T-cell (primary cell): ENCODE results near the gene CGB8. TPM values are rescaled to one million over a fixed set of nuclear protein-coding genes. Genes with fewer than 3 reads are reported as not detected.
A peak's percentile ranks its signal among the peaks of the same experiment; 100 is the strongest.
"Not testable (repeated sequence)": the region's sequence is repeated elsewhere in the genome, so short reads cannot be mapped to it uniquely, and the experiment has no call there.

Experiments used
- ATAC-seq, 4 experiments: fragments of 200-7000 bp in 3 of 4; fragments of 150-1000 bp in 1 of 4; cut with Tn5 transposase; replicated peaks in 1 of 4; 1 replicate in 3 of 4; 2 replicates in 1 of 4; pipeline ENCODE4 v1.10.0; 2021; ENCODE audit warnings: moderate library complexity in 3 of 4, mild to moderate bottlenecking in 2 of 4, moderate number of reproducible peaks in 1 of 4
- CTCF ChIA-PET, 2 donors: fragments of 300-600 bp; sonication (Branson Sonifier 250); formaldehyde crosslinking; loops; one replicate each; lab custom pipeline; 2022; ENCODE audit warnings: antibody characterized with exemption in 2 of 2; lab: Charles Lee
- POLR2A ChIA-PET, 2 donors: fragments of 300-600 bp; sonication (Branson Sonifier 250); formaldehyde crosslinking; loops; one replicate each; lab custom pipeline; 2022; ENCODE audit warnings: antibody characterized with exemption in 2 of 2; lab: Charles Lee
- DNase-seq, 35 experiments: peaks; one replicate each; pipeline versions ENCODE4 v3.0.0 to v3.0.0-alpha.2; 2013 to 2023
- H3K27ac ChIP-seq: one replicate; pipeline ENCODE4 v1.5.1; 2013; ENCODE audit warnings: low read length
- H3K27me3 ChIP-seq, 2 experiments: replicated peaks in 1 of 2; 1 replicate in 1 of 2; 2 replicates in 1 of 2; pipeline versions ENCODE4 v1.6.1 to v1.7.0; 2013; ENCODE audit warnings: low read length in 1 of 2, mixed read lengths in 1 of 2; ENCODE audit not compliant: control insufficient read depth in 2 of 2, insufficient read depth in 2 of 2; ENCODE audit errors: extremely low read depth in 1 of 2
- H3K36me3 ChIP-seq, 2 donors: 1 replicate in 1 of 2; 2 replicates in 1 of 2; pipeline versions ENCODE4 v1.6.1 to v1.7.0; 2013; ENCODE audit warnings: low read length in 1 of 2; ENCODE audit not compliant: control insufficient read depth in 2 of 2, insufficient read depth in 1 of 2; ENCODE audit errors: extremely low read depth in 1 of 2
- H3K4me1 ChIP-seq, 2 experiments: 1 replicate in 1 of 2; 2 replicates in 1 of 2; pipeline versions ENCODE4 v1.6.1 to v1.7.0; 2013; ENCODE audit warnings: low read length in 2 of 2, mixed read lengths in 1 of 2; ENCODE audit not compliant: insufficient read depth in 2 of 2, control insufficient read depth in 1 of 2; ENCODE audit errors: extremely low read depth in 1 of 2
- H3K4me3 ChIP-seq, 2 donors: 1 replicate in 1 of 2; 2 replicates in 1 of 2; pipeline versions ENCODE4 v1.5.1 to v1.7.0; 2013; ENCODE audit warnings: mild to moderate bottlenecking in 2 of 2, low read length in 1 of 2, moderate library complexity in 1 of 2; ENCODE audit not compliant: control insufficient read depth in 1 of 2; ENCODE audit errors: extremely low read depth in 1 of 2
- H3K9me3 ChIP-seq: 2 replicates; pipeline ENCODE4 v1.7.0; 2013
- H3K27ac Mint-ChIP-seq, 2 donors: one replicate each; pipeline ENCODE4 v1.8.0; 2020 to 2021; ENCODE audit warnings: mild to moderate bottlenecking in 2 of 2, mixed read lengths in 2 of 2
- H3K27me3 Mint-ChIP-seq, 2 donors: one replicate each; pipeline ENCODE4 v1.8.0; 2021 to 2022; ENCODE audit warnings: mixed read lengths in 2 of 2
- H3K36me3 Mint-ChIP-seq: one replicate; pipeline ENCODE4 v1.8.0; 2021; ENCODE audit warnings: mixed read lengths
- H3K4me1 Mint-ChIP-seq, 3 donors: one replicate each; pipeline ENCODE4 v1.8.0; 2020 to 2022; ENCODE audit warnings: mixed read lengths in 3 of 3, mild to moderate bottlenecking in 1 of 3
- H3K4me3 Mint-ChIP-seq, 3 donors: one replicate each; pipeline ENCODE4 v1.8.0; 2020 to 2022; ENCODE audit warnings: mild to moderate bottlenecking in 3 of 3, mixed read lengths in 3 of 3, moderate library complexity in 3 of 3
- H3K9me3 Mint-ChIP-seq, 3 donors: one replicate each; pipeline ENCODE4 v1.8.0; 2020 to 2022; ENCODE audit warnings: mixed read lengths in 3 of 3
- WGBS: methylation state at CpG from one replicate; pipeline ENCODE4 v1.1.5; 2013; ENCODE audit warnings: missing lambda C conversion rate; ENCODE audit not compliant: insufficient coverage; 5-methylcytosine and 5-hydroxymethylcytosine counted together
- total RNA-seq, 35 experiments: library from RNA in 6 of 35; stranded (reverse) in 6 of 35; fragments of 120-200 nt in 1 of 35; gene quantifications; one replicate each; pipeline versions ENCODE4 v1.2.1 to v1.2.4 and lab custom pipeline; 2013 to 2026

Gene CGB8
- total RNA-seq, 5 donors from 2014 or later (not counting 1 experiment from before 2014, with no cell fraction given): not detected

DNA sequence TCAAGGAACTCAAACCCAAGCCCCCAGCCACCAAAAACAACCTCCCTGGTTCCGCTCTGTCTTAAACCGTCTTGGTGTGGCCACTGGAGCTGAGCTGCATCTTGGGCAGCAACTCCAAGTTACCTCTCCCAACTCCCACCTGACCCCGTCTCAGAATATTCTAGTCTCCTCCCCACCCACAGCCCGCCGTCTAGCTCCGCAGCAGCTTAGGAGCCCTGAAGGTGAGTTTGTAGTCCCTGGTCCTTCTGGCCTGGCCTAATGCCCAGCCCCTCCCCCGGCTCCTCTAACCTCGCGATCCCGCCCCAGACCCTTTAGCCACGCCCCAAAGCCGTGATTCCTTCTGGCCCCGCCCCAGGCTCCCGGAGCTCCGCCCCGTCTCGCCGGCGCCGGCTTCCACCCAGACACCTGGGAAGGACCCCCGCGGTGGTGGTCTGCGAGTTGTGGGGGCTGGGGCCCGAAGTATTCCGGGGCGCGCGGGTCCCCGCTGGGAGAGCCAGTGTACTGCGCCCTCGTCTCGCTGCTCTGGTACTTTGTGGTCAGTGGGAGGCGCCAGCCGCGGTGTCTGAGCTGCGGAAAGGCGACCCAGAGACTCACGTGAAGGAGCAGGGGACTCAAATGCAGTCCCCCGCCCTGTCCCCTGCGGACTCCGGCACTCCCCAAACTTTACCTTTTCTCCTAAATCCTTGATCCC lies 29.5 kb downstream of the CGB8 start:
- 13% methylated on average over 38 of the region's 41 CpGs for WGBS
- peaks cover 7 to 33% of the 10 kb centered on the region in 2 experiments for H3K4me1 ChIP-seq
- Mint-ChIP-seq H3K4me1 (peaks cover 19 to 32% (median 25%) of the 10 kb centered on the region in 3 donors), H3K27ac (peak overlapping the region in 1 of 2 donors; percentile 25), H3K36me3 (no peaks in the 10 kb centered on the region), H3K27me3 (peaks cover 0 to 6% of the 10 kb centered on the region in 2 donors), H3K9me3 (no peaks in the 10 kb centered on the region), H3K4me3 (peak overlapping the region; percentile 83 to 95 (median 86))
- H3K27ac ChIP-seq: no peak overlapping the region
- peak overlapping the region; percentile 64 to 68 for H3K4me3 ChIP-seq
- ChIA-PET CTCF (interaction anchor here in 1 of 2 donors (0.6 to 2.9 kb wide), 3 partner anchors 21 to 308 kb away, joined by 3 to 15 read pairs (median 8); partner anchors contain the start of genes GYS1 and RUVBL2), POLR2A (interaction anchor here in 1 of 2 donors (0.7 kb wide), 1 partner anchor 101 kb away, joined by 3 read pairs; no protein-coding TSS in a partner anchor)
- H3K9me3 ChIP-seq: no peaks in the 10 kb centered on the region
- ATAC-seq (peak; percentile 41 to 49 (median 46)), DNase-seq (peak in 33 of 35 experiments; percentile 19 to 72 (median 45))
- peaks cover 0 to 15% of the 10 kb centered on the region in 2 experiments for H3K27me3 ChIP-seq
- peaks cover 0 to 5% of the 10 kb centered on the region in 2 donors for H3K36me3 ChIP-seq

DNA sequence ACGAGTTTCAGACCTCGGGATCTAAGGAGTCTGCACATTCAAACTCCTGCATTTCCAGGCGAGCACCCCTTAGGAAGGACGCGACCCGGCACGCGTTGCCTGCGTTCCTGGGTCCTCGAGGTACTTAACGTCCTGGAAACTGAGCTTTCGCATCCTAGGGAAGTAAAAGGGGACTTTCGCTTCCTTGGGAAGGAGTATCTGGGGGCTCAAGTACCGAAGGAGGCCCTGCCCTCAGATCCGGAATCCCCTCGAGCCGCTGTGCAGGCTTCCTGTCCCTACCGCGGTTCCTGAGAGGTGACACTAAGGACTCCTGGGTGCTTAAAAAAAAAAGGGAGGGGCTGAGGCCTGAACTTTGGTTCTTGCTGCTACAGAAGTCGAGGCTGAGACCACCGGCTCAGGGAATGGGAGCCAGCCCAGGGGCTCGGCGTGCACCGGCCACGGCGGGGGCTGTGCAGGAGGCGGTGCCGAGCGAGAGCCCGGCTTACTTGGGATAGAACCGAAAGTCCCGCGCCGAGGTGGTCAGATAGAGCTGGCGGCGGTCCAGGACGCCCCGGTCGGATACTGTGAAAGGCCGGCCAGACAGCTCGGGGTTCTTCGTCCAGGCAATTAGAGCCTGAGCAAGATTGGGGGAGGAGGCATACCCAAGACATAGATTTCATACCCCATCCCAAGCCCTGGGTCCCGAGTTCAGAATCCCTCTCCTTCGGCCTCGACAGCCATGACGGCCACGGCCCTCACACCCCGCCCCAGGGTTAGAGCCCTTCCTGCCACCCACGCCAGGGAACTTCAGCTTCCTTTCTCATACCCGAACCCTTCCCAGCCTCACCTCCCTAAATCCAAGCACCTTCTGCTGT lies 30.3 kb downstream of the CGB8 start:
- DNase-seq (peak in 7 of 35 experiments; percentile 14 to 48 (median 21)), ATAC-seq (peak in 3 of 4 experiments; percentile 17 to 41 (median 28))
- H3K36me3 ChIP-seq, H3K9me3 Mint-ChIP-seq, H3K9me3 ChIP-seq, H3K27ac ChIP-seq, H3K36me3 Mint-ChIP-seq, H3K27me3 Mint-ChIP-seq: not testable (repeated sequence)
- ChIA-PET CTCF (interaction anchor here in 1 of 2 donors (0.6 to 2.9 kb wide), 5 partner anchors 19 to 323 kb away, joined by 3 to 15 read pairs (median 6); partner anchors contain the start of genes FUT2, GYS1 and RUVBL2), POLR2A (interaction anchor here in 1 of 2 donors (0.7 kb wide), 1 partner anchor 102 kb away, joined by 3 read pairs; no protein-coding TSS in a partner anchor)
- WGBS: 2% methylated on average over 25 of the region's 50 CpGs
- Histone ChIP-seq H3K4me3 (peak overlapping the region; percentile 64 to 68), H3K4me1 (peaks cover 7 to 33% of the 10 kb centered on the region in 2 experiments), H3K27me3 (peaks cover 0 to 15% of the 10 kb centered on the region in 2 experiments)
- peak overlapping the region; percentile 83 to 95 (median 86) for H3K4me3 Mint-ChIP-seq
- peaks cover 19 to 32% (median 25%) of the 10 kb centered on the region in 3 donors for H3K4me1 Mint-ChIP-seq
- H3K27ac Mint-ChIP-seq: peak overlapping the region in 1 of 2 donors; percentile 55

DNA sequence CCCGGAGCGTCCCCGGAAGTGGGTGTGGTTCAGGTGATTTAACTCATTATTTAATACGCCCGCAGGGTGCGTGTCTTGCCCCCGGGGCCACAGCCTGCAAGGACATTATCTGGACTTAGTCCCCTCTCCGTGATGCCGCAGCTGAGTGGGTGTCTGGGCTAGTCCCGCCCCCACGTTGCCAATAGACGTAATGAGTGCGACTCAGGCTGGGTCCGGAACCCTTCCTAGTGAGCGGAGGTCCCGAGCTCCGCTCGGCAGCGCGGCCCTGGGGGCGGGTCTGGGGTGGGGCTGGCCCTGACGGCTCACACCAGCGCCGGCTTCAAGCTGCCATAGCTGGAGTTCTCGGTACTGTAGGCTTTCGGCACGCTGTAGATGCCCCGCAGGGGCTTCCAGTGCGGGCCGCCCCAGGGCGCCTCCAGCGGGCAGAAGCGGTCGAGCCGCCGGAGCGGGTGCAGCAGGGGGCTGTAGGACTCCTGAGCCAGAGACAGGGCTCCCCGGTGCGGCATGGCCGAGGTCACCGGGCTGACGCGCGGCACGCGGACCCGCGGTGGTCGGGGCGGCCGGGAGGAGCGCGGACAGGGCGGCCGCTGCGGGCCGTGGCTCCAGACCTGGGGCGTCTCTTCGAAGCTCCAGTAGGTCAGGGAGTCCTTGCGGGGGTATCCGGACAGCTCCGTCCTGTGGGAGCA lies 31.1 kb downstream of the CGB8 start:
- peaks cover 0 to 15% of the 10 kb centered on the region in 2 experiments for H3K27me3 ChIP-seq
- peaks cover 3 to 5% of the 10 kb centered on the region in 2 donors for H3K36me3 ChIP-seq
- ATAC-seq: peak; percentile 85 to 87 (median 86)
- no peaks in the 10 kb centered on the region for H3K9me3 Mint-ChIP-seq
- peak; percentile 40 to 77 (median 64) for DNase-seq
- H3K4me1 ChIP-seq: peaks cover 7 to 33% of the 10 kb centered on the region in 2 experiments
- H3K27ac ChIP-seq: peak overlapping the region; percentile 49
- peaks cover 19 to 32% (median 25%) of the 10 kb centered on the region in 3 donors for H3K4me1 Mint-ChIP-seq
- WGBS: 2% methylated on average over 60 of the region's 62 CpGs
- H3K4me3 Mint-ChIP-seq: peak overlapping the region; percentile 83 to 95 (median 86)
- H3K36me3 Mint-ChIP-seq: no peaks in the 10 kb centered on the region
- H3K27ac Mint-ChIP-seq: peak overlapping the region in 1 of 2 donors; percentile 28
- CTCF ChIA-PET: interaction anchor here (0.6 to 2.9 kb wide), 4 partner anchors 18 to 1556 kb away, joined by 3 to 15 read pairs (median 6); partner anchors contain the start of genes FUT2 (in 1 of the 2), GYS1 (in 1 of the 2) and RUVBL2 (in 1 of the 2)
- peak overlapping the region; percentile 64 to 68 for H3K4me3 ChIP-seq
- H3K27me3 Mint-ChIP-seq: peaks cover 0 to 6% of the 10 kb centered on the region in 2 donors
- H3K9me3 ChIP-seq: no peaks in the 10 kb centered on the region
- POLR2A ChIA-PET: no interaction called here

DNA sequence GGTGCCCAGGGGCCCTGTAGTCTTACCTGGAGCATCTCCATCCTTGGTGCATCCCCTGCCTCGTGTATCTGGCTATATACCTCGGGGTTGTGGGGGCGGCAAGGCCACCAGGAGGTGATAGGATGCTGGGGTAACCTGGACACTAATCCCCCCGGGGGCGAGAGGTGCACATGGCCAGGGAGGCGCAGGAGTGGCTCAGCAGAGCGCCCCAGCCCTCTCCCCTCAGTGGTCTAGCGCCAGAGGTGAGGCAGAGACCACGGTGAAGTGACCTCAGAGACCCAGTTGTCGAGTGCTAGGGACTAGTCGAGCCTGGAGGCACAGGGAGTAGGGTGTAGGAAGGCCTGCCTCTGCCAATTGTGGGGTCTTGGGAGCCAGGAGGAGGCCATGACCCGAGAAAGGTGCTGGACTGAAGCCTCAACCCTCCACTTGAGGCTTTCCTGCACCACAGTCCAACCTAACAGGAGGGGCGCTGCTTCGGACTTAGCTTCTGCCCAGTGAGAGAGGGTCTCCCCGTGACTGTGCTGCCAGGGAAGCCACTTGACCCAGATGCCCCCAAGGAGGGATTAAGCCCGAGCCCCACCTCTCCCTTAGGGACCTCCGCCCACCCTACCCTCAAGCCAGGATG lies 31.8 kb downstream of the CGB8 start, which contains the start of gene LHB:
TSS of gene LHB (minus strand) at position 51 of the 625 bp plus-strand sequence. CDS start at position 41, 10 bp downstream.
- Histone ChIP-seq H3K4me1 (peaks cover 7 to 33% of the 10 kb centered on the region in 2 experiments), H3K4me3 (peak within 1 kb of the TSS; percentile 64 to 68), H3K27ac (peak within 1 kb of the TSS; percentile 49), H3K27me3 (peaks cover 0 to 15% of the 10 kb centered on the region in 2 experiments), H3K36me3 (peaks cover 3 to 5% of the 10 kb centered on the region in 2 donors), H3K9me3 (no peaks in the 10 kb centered on the region)
- H3K4me3 Mint-ChIP-seq: peak within 1 kb of the TSS; percentile 83 to 95 (median 86)
- WGBS: 91% methylated on average over 4 of the region's 17 CpGs
- no peaks in the 10 kb centered on the region for H3K9me3 Mint-ChIP-seq
- ATAC-seq (no peak), DNase-seq (no peak)
- peak within 1 kb of the TSS in 1 of 2 donors; percentile 28 for H3K27ac Mint-ChIP-seq
- H3K36me3 Mint-ChIP-seq: no peaks in the 10 kb centered on the region
- POLR2A ChIA-PET: no interaction called here
- H3K4me1 Mint-ChIP-seq: peaks cover 19 to 32% (median 25%) of the 10 kb centered on the region in 3 donors
- CTCF ChIA-PET: interaction anchor here (0.6 to 2.9 kb wide), 3 partner anchors 17 to 1556 kb away, joined by 5 to 15 read pairs (median 6); partner anchors contain the start of genes GYS1 (in 1 of the 2) and RUVBL2 (in 1 of the 2)
- H3K27me3 Mint-ChIP-seq: peaks cover 0 to 6% of the 10 kb centered on the region in 2 donors

DNA sequence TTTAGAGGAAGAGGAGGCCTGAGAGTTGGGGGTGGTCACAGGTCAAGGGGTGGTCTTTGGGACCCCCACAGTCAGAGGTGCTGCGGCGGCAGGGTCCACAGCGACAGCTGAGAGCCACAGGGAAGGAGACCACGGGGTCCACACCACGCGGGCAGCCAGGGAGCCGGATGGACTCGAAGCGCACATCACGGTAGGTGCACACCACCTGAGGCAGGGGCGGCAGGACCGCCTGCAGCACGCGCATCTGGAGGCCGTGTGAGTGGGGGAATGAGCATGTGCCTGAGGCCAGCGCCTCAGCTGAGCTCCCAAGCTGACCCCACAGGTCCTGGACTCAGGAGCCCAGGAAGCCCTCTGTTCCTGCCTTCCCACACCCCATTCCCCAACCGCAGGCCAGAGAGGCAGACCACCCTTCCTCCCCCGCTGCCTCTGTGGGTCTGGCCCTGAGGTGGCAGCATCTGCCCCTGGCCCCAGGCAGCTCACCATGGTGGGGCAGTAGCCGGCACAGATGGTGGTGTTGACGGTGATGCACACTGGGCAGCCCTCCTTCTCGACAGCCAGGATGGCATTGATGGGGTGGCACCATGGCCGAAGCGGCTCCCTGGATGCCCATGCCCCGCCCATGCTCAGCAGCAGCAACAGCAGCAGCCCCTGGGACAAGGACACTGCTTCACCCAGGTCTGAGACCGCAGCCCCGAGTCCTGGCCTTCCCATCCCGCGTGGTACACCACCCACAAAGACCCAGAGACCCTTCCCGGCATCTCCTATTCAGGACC lies 32.7 kb downstream of the CGB8 start:
- H3K27me3 Mint-ChIP-seq: peaks cover 0 to 6% of the 10 kb centered on the region in 2 donors
- no peak overlapping the region for H3K4me3 ChIP-seq
- H3K27ac Mint-ChIP-seq: no peak overlapping the region
- peaks cover 5 to 14% of the 10 kb centered on the region in 2 donors for H3K36me3 ChIP-seq
- no peak overlapping the region for H3K27ac ChIP-seq
- H3K4me1 Mint-ChIP-seq: peaks cover 18 to 29% (median 23%) of the 10 kb centered on the region in 3 donors
- H3K9me3 Mint-ChIP-seq: no peaks in the 10 kb centered on the region
- H3K4me3 Mint-ChIP-seq: peak overlapping the region in 1 of 3 donors; percentile 43
- POLR2A ChIA-PET: no interaction called here
- no peaks in the 10 kb centered on the region for H3K9me3 ChIP-seq
- no peak for DNase-seq
- H3K36me3 Mint-ChIP-seq: no peaks in the 10 kb centered on the region
- peaks cover 7 to 33% of the 10 kb centered on the region in 2 experiments for H3K4me1 ChIP-seq
- peaks cover 0 to 15% of the 10 kb centered on the region in 2 experiments for H3K27me3 ChIP-seq
- 89% methylated on average over 7 of the region's 29 CpGs for WGBS
- CTCF ChIA-PET: no interaction called here
- no peak for ATAC-seq
